CD4-positive, alpha-beta T cell treated with Interleukin-6 at 100 ng/mL for 8 hours (primary cell): ENCODE data around the gene ASB7.
"Not testable (repeated sequence)": the region's sequence is repeated elsewhere in the genome, so short reads cannot be mapped to it uniquely, and the experiment has no call there.

Source experiments
- DNase-seq: peaks from one replicate; pipeline ENCODE4 v3.0.0-alpha.2; 2020; ENCODE audit warnings: mixed read lengths, low spot score

ASB7 gene

GRCh38 chr15:100651253-100651652 is 48.9 kb downstream of the ASB7 start:
- DNase-seq, result no peak

- DNase-seq, result no peak
Observed at GRCh38 chr15:100652116-100652515, 49.7 kb downstream of the ASB7 start.

- no peak for DNase-seq
Observed at GRCh38 chr15:100653608-100654007, 51.2 kb downstream of the ASB7 start.

GRCh38 chr15:100658895-100659294 is 56.5 kb downstream of the ASB7 start:
- DNase-seq, result no peak

GRCh38 chr15:100661156-100661555 is 58.8 kb downstream of the ASB7 start:
- no peak for DNase-seq

DNA sequence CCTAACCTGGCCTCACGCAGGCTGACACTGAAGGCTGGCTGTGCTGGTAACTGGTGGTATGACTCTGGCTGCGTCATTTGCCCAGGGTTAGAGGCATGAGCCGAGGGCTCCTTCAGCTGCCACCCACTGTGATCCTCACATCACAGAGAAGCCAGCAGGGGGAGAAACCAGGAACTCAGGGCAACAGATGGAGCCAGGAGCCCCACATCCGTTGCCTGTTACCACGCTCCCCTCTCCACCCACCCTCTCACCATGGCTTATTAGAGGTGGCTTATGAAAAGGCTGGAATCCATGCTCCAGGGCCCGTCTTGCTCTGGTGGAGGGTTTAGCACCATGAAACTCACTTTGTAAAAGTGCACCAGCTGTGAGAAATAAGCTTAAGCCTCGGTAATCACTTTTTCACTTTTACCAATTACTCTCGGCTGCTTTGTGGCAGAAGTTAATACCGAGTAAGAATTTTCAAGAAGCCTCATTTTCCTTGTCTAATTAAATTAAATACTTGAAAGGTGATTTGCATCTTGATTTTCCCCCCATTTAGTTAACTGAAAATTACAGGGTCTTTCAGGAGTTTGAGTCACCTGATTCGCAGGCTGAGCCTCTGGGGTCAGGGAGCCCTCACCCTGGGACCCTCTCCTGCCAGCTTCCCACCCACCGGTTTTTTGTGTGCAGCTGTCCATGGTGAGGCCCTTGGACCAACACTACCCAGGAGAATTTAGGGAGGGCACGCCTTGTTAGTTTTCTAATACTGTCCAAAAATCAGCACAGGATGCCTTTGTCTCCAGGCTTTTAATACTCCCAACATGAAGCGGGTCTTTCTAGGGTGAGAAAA is 60.9 kb downstream of the ASB7 start:
- DNase-seq, result no peak

GRCh38 chr15:100663915-100664281 is 61.5 kb downstream of the ASB7 start:
- no peak for DNase-seq

GRCh38 chr15:100665570-100665969 is 63.2 kb downstream of the ASB7 start:
- no peak for DNase-seq

DNA sequence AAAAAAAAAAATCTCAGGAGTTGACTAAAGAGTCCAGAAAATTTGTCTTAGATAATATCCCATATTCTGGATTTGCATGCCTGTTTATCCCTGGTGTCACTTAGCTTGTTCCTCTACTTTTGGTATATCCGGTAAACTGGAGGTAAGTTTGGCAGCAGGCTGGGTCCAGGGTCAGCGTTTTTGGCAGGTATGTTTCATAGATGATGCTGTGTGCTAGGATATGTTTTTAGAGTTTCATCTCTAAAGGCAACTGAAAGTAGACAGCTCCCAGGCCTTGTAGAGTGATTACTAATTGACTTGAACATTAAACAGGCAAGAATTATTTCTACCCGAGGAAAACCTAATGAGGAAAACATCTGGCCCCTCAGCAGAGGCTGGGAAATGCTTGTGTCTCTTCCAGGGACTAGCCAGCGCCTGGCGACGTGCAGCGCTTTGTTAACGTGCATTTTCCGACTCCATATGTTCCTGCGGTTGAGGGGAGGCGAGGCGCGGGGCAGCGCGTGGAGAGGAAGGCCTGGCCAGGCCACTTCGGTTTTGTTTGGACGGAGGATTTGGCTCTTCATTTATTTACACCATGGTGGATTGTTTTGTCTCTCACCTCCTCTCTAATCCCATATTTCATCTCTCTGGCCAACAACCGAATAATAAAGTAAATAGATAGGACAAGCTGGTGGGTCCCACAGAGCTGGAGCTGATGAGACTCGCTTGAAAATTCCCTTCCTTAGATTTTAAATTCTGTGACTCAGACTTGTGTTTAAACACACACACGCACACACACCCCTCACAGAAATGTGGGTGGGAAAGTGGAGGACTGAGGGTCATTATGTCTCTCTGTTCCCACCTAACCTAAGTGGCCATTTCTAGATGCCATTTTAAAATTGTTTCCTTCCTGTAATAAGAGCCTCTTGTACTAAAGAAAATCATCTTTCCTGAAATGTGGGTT is 65.3 kb downstream of the ASB7 start:
- DNase-seq, result no peak

DNA sequence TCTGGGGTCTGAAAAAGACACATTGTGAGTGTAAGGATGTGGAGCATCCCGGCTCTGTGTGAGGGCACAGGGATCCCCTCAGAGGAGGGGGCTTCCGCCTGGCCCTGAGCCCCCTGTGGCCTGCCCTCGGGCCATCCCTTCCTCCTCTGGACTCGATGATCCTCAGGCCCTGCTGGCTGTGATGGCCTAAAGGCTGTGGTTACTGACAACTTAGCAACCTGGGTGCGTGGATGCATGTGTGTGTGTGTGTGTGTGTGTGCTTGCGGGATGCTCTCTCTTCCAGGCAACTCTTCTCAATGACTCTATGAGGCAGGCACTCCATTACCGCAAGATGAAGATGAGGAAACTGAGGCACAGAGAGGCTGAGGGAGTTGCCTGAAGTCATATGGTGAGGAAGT is 66.0 kb downstream of the ASB7 start:
- DNase-seq, result no peak

- no peak for DNase-seq
Observed at GRCh38 chr15:100669260-100669659, 66.9 kb downstream of the ASB7 start.

DNA sequence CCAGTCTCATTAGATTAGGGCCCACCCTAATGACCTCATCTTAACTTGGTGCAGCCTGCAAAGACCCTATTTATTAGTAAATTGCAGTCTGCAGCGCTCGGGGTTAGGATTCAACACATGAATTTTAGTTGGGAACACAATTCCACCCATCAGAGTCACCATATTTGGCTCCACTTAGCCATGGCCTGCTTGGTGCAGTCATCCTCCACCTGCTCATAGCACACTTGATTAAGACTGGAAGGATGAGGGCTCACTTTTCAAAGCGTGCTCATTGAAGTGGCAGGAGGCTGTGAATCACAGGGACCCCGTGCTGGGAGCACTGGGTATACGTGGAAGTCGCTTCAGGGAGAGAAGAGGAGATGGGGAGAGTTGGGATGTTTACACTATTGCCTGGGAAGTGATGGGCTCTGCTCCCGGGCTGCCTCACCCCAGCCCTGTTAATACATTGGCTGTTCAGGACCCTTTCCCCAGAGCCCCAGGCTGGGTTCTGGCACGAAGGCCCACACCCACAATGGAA is 68.2 kb downstream of the ASB7 start:
- DNase-seq, result no peak

- no peak for DNase-seq
Observed at GRCh38 chr15:100671124-100671680, 68.8 kb downstream of the ASB7 start.

DNA sequence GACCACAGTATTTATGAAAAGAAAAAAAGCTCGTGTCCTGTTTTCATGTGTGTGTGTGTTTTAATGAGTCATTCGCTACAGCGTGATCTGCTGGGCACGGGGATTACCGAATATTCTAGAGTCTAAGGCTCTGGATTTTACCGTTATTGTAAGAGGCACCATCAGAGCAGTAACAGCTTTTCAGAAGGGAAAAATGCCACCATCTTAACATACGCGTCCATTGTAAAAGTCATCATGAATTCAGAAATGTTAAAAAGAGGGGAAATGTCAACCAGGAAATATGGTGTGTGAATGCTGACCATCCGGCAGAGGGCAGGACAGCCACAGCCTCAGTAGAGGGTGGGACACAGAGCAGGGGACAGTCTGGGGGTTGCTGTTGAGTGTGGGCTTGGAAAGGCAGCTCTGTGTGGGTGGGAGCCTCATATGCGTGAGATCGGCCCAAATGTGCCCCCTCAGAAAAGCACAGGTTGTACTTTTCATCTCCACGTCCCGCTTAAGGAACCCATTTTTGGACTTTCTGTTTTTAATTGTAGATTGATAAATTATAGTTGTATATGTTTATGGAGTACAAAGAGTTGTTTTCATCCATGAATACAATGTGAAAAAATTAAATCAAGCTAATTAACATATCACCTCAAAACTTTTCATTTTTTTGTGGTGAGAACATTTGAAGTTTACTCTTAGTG is 69.6 kb downstream of the ASB7 start:
- no peak for DNase-seq

DNA sequence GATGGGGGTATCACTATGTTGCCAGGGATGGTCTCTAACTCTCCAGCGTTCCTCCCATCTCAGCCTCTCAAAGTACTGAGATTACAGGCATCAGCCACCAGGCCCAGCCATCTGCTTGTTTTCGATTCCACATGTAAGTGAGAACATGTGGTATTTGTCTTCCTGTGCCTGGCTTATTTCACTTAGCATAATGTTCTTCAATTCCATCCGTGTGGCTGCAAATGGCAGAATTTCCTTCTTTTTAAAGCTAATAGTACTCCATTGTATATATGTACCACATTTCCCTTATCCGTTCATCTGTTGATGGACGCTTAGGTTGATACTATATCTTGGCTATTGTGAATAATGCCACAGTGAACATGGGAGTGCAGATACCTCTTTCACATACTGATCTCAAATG is 70.6 kb downstream of the ASB7 start:
- no peak for DNase-seq

GRCh38 chr15:100679151-100679550 is 76.8 kb downstream of the ASB7 start:
- DNase-seq, result not testable (repeated sequence)

- DNase-seq, result no peak
Observed at GRCh38 chr15:100680726-100681125, 78.3 kb downstream of the ASB7 start.

- DNase-seq, result no peak
Observed at GRCh38 chr15:100681335-100681746, 79.0 kb downstream of the ASB7 start.

DNA sequence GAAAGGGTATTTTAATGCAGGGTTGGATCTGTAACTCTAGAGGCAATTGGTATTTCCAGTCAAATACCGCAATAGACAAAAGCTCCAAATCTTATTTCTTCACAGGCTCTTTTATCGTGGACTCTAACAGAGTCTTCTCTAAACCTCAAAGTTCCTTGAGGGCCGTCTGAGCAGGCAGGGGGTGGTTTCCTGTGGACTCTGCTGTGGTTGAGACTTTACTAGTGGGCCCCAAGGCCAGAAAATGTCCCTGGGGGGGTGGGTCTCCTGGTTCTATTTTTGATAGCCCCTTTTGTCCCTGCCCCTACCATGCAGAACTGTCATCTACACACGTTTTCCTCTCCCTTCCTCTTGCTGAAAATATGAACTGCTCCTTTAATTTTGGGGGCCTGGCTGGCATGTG is 80.1 kb downstream of the ASB7 start:
- no peak for DNase-seq

- DNase-seq, result no peak
Observed at GRCh38 chr15:100683434-100683833, 81.0 kb downstream of the ASB7 start.

DNA sequence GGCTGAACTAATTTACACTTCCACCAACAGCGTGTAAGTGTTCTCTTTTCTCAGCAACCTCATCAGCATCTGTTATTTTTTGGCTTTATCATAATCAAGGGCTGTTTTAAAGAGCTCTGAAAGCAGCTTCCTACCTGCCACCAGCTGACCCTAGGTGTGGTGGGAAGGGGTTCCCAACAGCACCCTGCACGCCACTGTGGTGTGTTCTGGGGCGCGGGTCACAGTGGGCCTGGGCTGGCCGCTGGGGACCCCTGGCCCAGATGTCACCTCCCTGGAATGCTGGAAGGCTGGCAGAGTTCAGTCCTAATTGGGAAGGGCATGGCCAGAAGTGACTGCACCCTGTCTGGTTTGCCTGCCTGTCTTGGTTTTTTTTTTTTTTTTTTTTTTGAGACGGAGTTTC is 82.2 kb downstream of the ASB7 start:
- DNase-seq, result no peak
